ENCODE measurements around the gene SERAC1. TPM values are rescaled to one million over a fixed set of nuclear protein-coding genes. Genes with fewer than 3 reads are reported as not detected.
"Not testable (repeated sequence)": the region's sequence is repeated elsewhere in the genome, so short reads cannot be mapped to it uniquely, and the experiment has no call there.

SERAC1 gene
- total RNA-seq, 6 experiments from 2014 or later, result 5.2 to 7.0 (median 6.1) TPM

GRCh38 chr6:158175111-158175510, 7.0 kb upstream of the SERAC1 start:
- Mint-ChIP-seq H3K36me3 (ENCODE audit: low read depth) (peaks cover 55% of the 10 kb centered on the region), H3K4me3 (no peak overlapping the region), H3K9me3 (no peaks in the 10 kb centered on the region; the same call in 1 of the 2 replicates), H3K27me3 (ENCODE audit: insufficient read depth) (no peaks in the 10 kb centered on the region), H3K4me1 (ENCODE audit: low read depth) (peaks cover 49% of the 10 kb centered on the region), H3K27ac (peak overlapping the region; percentile 19)
- TF ChIP-seq, protein P1, sequence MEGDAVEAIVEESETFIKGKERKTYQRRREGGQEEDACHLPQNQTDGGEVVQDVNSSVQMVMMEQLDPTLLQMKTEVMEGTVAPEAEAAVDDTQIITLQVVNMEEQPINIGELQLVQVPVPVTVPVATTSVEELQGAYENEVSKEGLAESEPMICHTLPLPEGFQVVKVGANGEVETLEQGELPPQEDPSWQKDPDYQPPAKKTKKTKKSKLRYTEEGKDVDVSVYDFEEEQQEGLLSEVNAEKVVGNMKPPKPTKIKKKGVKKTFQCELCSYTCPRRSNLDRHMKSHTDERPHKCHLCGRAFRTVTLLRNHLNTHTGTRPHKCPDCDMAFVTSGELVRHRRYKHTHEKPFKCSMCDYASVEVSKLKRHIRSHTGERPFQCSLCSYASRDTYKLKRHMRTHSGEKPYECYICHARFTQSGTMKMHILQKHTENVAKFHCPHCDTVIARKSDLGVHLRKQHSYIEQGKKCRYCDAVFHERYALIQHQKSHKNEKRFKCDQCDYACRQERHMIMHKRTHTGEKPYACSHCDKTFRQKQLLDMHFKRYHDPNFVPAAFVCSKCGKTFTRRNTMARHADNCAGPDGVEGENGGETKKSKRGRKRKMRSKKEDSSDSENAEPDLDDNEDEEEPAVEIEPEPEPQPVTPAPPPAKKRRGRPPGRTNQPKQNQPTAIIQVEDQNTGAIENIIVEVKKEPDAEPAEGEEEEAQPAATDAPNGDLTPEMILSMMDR (IDR thresholded peaks at IDR 0.05), result no peak
- no peak for DNase-seq

DNA sequence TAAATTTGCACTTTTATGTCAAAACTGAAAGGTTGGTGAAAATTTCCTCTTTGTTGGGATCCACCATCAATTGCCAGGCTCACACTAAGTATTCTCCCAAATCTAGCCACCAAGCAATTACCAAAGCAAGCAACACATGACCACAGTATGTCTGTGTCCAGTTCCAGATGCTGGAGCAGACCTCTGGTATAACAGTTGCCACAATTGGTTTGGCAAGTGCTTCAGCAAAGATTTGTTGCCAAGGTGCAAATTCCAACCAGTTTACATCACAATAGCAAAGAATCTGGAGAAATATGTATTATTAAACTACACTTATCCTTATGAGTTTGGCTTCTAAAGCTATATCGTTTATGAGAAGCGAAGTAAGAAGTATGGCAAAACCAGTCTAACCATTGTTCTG, 6.5 kb upstream of the SERAC1 start:
- TF ChIP-seq, protein P1 (IDR thresholded peaks at IDR 0.05), result no peak
- H3K27ac Mint-ChIP-seq, result peak overlapping the region; percentile 19
- H3K36me3 Mint-ChIP-seq (ENCODE audit: low read depth), result peaks cover 49% of the 10 kb centered on the region
- H3K27me3 Mint-ChIP-seq (ENCODE audit: insufficient read depth), result no peaks in the 10 kb centered on the region
- H3K4me3 Mint-ChIP-seq, result no peak overlapping the region
- peak; percentile 89 for DNase-seq
- no peaks in the 10 kb centered on the region; the same call in 1 of the 2 replicates for H3K9me3 Mint-ChIP-seq
- H3K4me1 Mint-ChIP-seq (ENCODE audit: low read depth), result peaks cover 53% of the 10 kb centered on the region

- no peak overlapping the region for H3K4me3 Mint-ChIP-seq
- no peaks in the 10 kb centered on the region; the same call in 1 of the 2 replicates for H3K9me3 Mint-ChIP-seq
- DNase-seq, result no peak
- H3K27me3 Mint-ChIP-seq (ENCODE audit: insufficient read depth), result no peaks in the 10 kb centered on the region
- H3K36me3 Mint-ChIP-seq (ENCODE audit: low read depth), result peaks cover 44% of the 10 kb centered on the region
- TF ChIP-seq, protein P1 (IDR thresholded peaks at IDR 0.05), result no peak
- H3K4me1 Mint-ChIP-seq (ENCODE audit: low read depth), result peaks cover 53% of the 10 kb centered on the region
- no peak overlapping the region for H3K27ac Mint-ChIP-seq
These were observed 6.0 kb upstream of the SERAC1 start for GRCh38 chr6:158174024-158174423.

GRCh38 chr6:158172001-158172400, 3.9 kb upstream of the SERAC1 start:
- TF ChIP-seq, protein P1 (IDR thresholded peaks at IDR 0.05), result no peak
- Mint-ChIP-seq H3K27me3 (ENCODE audit: insufficient read depth) (peaks cover 2% of the 10 kb centered on the region; the same call in 1 of the 2 replicates), H3K4me1 (ENCODE audit: low read depth) (peaks cover 56% of the 10 kb centered on the region), H3K27ac (no peak overlapping the region), H3K4me3 (peak overlapping the region; percentile 58), H3K9me3 (no peaks in the 10 kb centered on the region), H3K36me3 (ENCODE audit: low read depth) (peaks cover 28% of the 10 kb centered on the region)
- no peak for DNase-seq

DNA sequence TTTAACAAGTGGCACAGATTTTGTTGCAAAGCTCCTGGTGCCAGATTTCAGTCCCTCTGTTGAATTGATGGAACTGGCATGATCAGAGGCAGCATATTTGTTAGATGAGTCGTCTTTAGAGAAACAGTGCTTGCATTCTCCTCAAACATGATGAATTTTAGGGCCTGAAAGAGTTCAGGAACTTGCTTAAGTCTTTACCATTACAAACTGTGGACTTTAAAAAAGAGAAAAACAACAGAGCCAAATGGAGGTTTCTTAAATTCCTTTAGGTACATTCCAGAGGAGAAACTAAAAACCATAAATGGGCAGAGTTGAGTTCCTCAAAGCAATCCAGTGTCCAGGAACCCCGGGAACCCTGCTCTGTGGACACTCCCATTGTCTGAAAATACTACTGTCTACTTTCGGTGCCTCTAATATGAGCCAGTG, 2.6 kb upstream of the SERAC1 start:
- peak; percentile 77 for DNase-seq
- Mint-ChIP-seq H3K9me3 (no peaks in the 10 kb centered on the region), H3K4me1 (ENCODE audit: low read depth) (peaks cover 61% of the 10 kb centered on the region), H3K27me3 (ENCODE audit: insufficient read depth) (peaks cover 2% of the 10 kb centered on the region; the same call in 1 of the 2 replicates), H3K36me3 (ENCODE audit: low read depth) (peaks cover 28% of the 10 kb centered on the region), H3K4me3 (peak overlapping the region; percentile 74), H3K27ac (peak overlapping the region; percentile 76)
- TF ChIP-seq, protein P1 (IDR thresholded peaks at IDR 0.05), result no peak

DNA sequence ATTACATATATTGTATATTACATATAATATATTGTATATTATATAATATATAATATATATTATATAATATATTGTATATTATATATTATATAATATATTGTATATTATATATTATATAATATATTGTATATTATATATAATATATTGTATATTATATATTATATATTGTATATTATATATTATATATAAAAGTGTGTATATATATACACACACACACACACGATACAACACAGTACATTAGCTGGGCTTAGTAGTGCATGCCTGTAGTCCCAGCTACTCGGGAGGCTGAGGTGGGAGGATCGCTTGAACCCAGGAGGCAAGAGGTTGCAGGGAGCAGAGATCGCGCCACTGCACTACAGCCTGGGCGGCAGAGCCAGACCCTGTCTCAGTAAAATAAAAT, 1.6 kb upstream of the SERAC1 start:
- not testable (repeated sequence) for H3K27me3 Mint-ChIP-seq (ENCODE audit: insufficient read depth); H3K4me3 Mint-ChIP-seq; DNase-seq; H3K9me3 Mint-ChIP-seq; H3K27ac Mint-ChIP-seq
- H3K36me3 Mint-ChIP-seq (ENCODE audit: low read depth), result peaks cover 28% of the 10 kb centered on the region
- H3K4me1 Mint-ChIP-seq (ENCODE audit: low read depth), result peaks cover 56% of the 10 kb centered on the region

All from HFFc6 (cell line).